DOHH2 (cell line): ENCODE data around the gene SLC52A3.

Experiments
- H3F3A ChIP-seq: fragments of 200-600 bp; sonication (generic), shearing (Covaris generic); 2 replicates; pipeline ENCODE4 v1.6.0; 2016; ENCODE audit warnings: antibody characterized with exemption, mild to moderate bottlenecking; ENCODE audit not compliant: control insufficient read depth, insufficient read depth
- H3K27ac ChIP-seq: fragments of 200-600 bp; sonication (generic); 2 replicates; pipeline ENCODE4 v1.5.1; 2014; ENCODE audit warnings: low read depth, mild to moderate bottlenecking, low read length, moderate library complexity
- H3K27me3 ChIP-seq: fragments of 200-600 bp; sonication (generic); 2 replicates; pipeline ENCODE4 v1.6.1; 2014; ENCODE audit warnings: mild to moderate bottlenecking, low read length, mixed read lengths; ENCODE audit not compliant: control insufficient read depth
- H3K36me3 ChIP-seq: fragments of 200-600 bp; sonication (generic); 2 replicates; pipeline ENCODE4 v1.6.1; 2014; ENCODE audit warnings: mild to moderate bottlenecking, low read length, moderate library complexity, mixed read lengths; ENCODE audit not compliant: control insufficient read depth
- H3K4me1 ChIP-seq: fragments of 200-600 bp; sonication (generic); 2 replicates; pipeline ENCODE4 v1.6.1; 2014; ENCODE audit warnings: mild to moderate bottlenecking, low read length, mixed read lengths; ENCODE audit not compliant: control insufficient read depth
- H3K4me2 ChIP-seq: fragments of 200-600 bp; sonication (generic); 2 replicates; pipeline ENCODE4 v1.6.0; 2014; ENCODE audit warnings: mild to moderate bottlenecking, low read length, moderate library complexity
- H3K4me3 ChIP-seq: fragments of 200-600 bp; sonication (generic); 2 replicates; pipeline ENCODE4 v1.5.1; 2014; ENCODE audit warnings: mild to moderate bottlenecking, low read length, mixed read lengths
- H3K79me2 ChIP-seq: fragments of 200-600 bp; sonication (generic); 2 replicates; pipeline ENCODE4 v1.6.1; 2014; ENCODE audit warnings: mild to moderate bottlenecking, low read length, mixed read lengths; ENCODE audit not compliant: control insufficient read depth
- H3K9me2 ChIP-seq: fragments of 200-600 bp; sonication (generic); replicated peaks from 2 replicates; pipeline ENCODE4 v1.6.1; 2014; ENCODE audit warnings: mild to moderate bottlenecking, low read length, mixed read lengths; ENCODE audit not compliant: control insufficient read depth
- H3K9me3 ChIP-seq: fragments of 200-600 bp; sonication (generic); 2 replicates; pipeline ENCODE4 v1.6.1; 2014; ENCODE audit warnings: antibody characterized with exemption, low read length, mixed read lengths; ENCODE audit not compliant: control insufficient read depth, insufficient read depth
- H4K20me1 ChIP-seq: fragments of 200-600 bp; sonication (generic); 2 replicates; pipeline ENCODE4 v1.6.0; 2014; ENCODE audit warnings: low read depth, mild to moderate bottlenecking, antibody characterized with exemption, low read length, moderate library complexity; ENCODE audit not compliant: control insufficient read depth, insufficient read depth
- EZH2phosphoT487 ChIP-seq: fragments of 200-600 bp; sonication (generic); IDR thresholded peaks from 2 replicates; pipeline ENCODE4 v1.6.1; 2017; ENCODE audit warnings: borderline replicate concordance, mild to moderate bottlenecking, antibody characterized with exemption, low read length, moderate library complexity, mixed read lengths
- TF ChIP-seq, protein P1 (sequence below): fragments of 200-600 bp; sonication (generic); IDR thresholded peaks from one replicate; pipeline ENCODE4 v1.5.1; 2014; ENCODE audit warnings: antibody characterized with exemption, mild to moderate bottlenecking, low read depth, low read length; ENCODE audit not compliant: poor library complexity, severe bottlenecking

Gene SLC52A3

DNA sequence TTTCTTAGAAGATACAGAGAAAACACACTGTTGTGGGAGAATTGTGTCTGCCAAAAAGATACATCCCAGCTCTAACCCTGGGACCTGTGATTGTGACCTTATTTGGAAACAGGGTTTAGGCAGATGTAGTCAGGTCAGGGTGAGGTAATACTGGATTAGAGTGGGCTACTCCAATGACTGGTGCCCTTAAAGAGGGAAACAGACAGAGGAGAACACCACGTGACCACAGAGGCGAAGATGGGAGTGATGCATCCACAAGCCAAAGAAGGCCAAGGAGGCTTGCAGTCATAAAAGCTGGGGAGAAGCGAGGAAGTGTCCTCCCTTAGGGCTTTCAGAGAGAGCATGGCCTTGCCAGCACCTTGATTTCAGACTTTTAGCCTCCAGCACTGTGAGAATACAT lies 35.6 kb downstream of the SLC52A3 start:
- Histone ChIP-seq H3K4me2 (no peak overlapping the region), H3K27me3 (peaks cover 9% of the 10 kb centered on the region), H3K4me1 (no peaks in the 10 kb centered on the region), H3K9me2 (no peaks in the 10 kb centered on the region), H3K4me3 (no peak overlapping the region), H3K36me3 (no peaks in the 10 kb centered on the region), H3K79me2 (no peaks in the 10 kb centered on the region), H3F3A (no peaks in the 10 kb centered on the region), H4K20me1 (no peaks in the 10 kb centered on the region), H3K9me3 (no peaks in the 10 kb centered on the region), H3K27ac (no peak overlapping the region)
- TF ChIP-seq, protein P1, sequence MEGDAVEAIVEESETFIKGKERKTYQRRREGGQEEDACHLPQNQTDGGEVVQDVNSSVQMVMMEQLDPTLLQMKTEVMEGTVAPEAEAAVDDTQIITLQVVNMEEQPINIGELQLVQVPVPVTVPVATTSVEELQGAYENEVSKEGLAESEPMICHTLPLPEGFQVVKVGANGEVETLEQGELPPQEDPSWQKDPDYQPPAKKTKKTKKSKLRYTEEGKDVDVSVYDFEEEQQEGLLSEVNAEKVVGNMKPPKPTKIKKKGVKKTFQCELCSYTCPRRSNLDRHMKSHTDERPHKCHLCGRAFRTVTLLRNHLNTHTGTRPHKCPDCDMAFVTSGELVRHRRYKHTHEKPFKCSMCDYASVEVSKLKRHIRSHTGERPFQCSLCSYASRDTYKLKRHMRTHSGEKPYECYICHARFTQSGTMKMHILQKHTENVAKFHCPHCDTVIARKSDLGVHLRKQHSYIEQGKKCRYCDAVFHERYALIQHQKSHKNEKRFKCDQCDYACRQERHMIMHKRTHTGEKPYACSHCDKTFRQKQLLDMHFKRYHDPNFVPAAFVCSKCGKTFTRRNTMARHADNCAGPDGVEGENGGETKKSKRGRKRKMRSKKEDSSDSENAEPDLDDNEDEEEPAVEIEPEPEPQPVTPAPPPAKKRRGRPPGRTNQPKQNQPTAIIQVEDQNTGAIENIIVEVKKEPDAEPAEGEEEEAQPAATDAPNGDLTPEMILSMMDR = no peak
- TF ChIP-seq EZH2phosphoT487 = no peak

DNA sequence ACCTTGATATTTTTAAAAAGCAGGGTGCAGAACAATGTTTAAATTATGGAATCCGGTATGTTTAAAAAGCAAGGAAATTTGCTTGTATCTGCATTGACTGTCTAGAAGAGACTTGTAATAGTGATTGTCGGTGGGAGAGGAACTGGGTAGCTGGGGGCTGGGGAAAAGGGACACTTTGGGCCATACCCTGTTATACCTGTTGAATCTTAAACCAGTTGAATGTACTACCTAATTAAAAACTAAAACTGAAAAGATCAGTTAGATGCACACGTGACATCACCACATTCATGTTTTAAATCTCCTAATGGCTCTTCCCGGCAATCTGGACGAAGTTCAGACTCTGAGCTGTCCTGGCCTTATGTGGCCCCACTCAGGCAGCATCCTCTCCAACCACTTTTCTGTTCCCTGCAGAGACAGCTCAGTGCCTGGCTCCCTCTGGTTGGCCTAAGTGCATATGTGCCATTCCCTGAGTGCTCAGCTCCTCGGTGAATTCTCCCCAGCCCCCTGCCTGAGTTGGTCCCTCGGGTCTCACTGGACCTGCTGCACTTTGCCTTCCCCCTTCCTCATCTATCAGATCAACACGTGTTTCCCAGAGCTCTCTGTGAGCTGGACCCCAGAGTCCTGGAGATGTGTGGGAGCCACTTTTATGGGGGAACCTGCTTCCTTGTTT lies 36.3 kb downstream of the SLC52A3 start:
- no peak overlapping the region for H3K4me2 ChIP-seq
- no peak overlapping the region for H3K4me3 ChIP-seq
- H3K79me2 ChIP-seq = no peaks in the 10 kb centered on the region
- H3K9me2 ChIP-seq = no peaks in the 10 kb centered on the region
- H3F3A ChIP-seq = no peaks in the 10 kb centered on the region
- peaks cover 9% of the 10 kb centered on the region for H3K27me3 ChIP-seq
- no peaks in the 10 kb centered on the region for H3K4me1 ChIP-seq
- no peak for TF ChIP-seq EZH2phosphoT487
- TF ChIP-seq, protein P1 = no peak
- no peaks in the 10 kb centered on the region for H3K9me3 ChIP-seq
- H3K27ac ChIP-seq = no peak overlapping the region
- H3K36me3 ChIP-seq = no peaks in the 10 kb centered on the region
- H4K20me1 ChIP-seq = no peaks in the 10 kb centered on the region

DNA sequence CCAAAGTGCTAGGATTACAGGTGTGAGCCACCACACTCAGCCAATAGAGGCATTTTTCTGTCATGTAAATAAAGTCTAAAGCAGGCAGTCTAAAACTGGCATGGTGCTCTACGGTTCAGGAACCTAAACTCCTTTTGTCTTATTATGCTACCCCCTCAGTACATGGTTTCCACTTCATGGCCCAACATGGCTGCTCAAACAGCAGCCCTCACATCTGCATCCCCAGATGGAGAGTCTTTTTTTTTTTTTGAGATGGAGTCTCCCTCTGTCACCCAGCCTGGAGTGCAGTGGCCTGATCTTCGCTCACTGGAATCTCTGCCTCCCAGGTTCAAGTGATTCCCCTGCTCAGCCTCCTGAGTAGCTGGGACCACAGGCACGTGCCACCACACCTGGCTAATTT lies 38.3 kb downstream of the SLC52A3 start:
- H3K27me3 ChIP-seq = peaks cover 9% of the 10 kb centered on the region
- no peaks in the 10 kb centered on the region for H3K9me3 ChIP-seq
- H3K4me3 ChIP-seq = no peak overlapping the region
- no peaks in the 10 kb centered on the region for H3F3A ChIP-seq
- no peaks in the 10 kb centered on the region for H3K36me3 ChIP-seq
- H4K20me1 ChIP-seq = no peaks in the 10 kb centered on the region
- no peak overlapping the region for H3K27ac ChIP-seq
- H3K4me1 ChIP-seq = no peaks in the 10 kb centered on the region
- H3K79me2 ChIP-seq = no peaks in the 10 kb centered on the region
- TF ChIP-seq, protein P1 = no peak
- TF ChIP-seq EZH2phosphoT487 = no peak
- H3K9me2 ChIP-seq = no peaks in the 10 kb centered on the region
- no peak overlapping the region for H3K4me2 ChIP-seq
